ENCODE measurements around the gene AFAP1. TPM values are rescaled to one million over a fixed set of nuclear protein-coding genes. Genes with fewer than 3 reads are reported as not detected.

AFAP1 gene
- total RNA-seq, 1 experiment from 2014 or later: 27.6 TPM

DNA sequence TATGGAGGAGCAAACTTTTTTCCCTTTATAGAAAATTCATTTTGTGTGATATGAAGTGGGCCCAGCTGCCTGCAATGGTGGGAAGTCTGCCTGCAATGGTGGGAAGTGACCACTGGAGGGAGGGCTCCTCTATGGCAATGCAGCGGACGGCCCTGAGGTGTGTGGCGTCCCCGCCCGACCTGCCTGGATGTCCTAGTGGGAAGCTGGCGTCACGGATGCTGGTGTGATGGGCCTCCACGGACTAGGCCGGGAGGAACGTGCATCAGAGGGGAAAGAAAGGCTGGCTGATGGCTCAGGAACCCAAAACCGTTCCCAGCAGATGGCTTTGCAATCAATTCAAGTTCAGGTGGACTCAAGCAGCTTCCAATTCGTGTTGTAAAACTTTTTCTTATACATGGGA is 177.9 kb downstream of the AFAP1 start:
- no TSS peak for BruUV-seq (replicated peaks)
- Mint-ChIP-seq H3K4me3 (ENCODE audit: unreplicated experiment) (no peak overlapping the region), H3K9me3 (ENCODE audit: unreplicated experiment) (no peaks in the 10 kb centered on the region), H3K27me3 (ENCODE audit: insufficient read depth, unreplicated experiment) (no peaks in the 10 kb centered on the region), H3K4me1 (ENCODE audit: low read depth, unreplicated experiment) (no peaks in the 10 kb centered on the region), H3K27ac (ENCODE audit: unreplicated experiment) (peak overlapping the region; percentile 42), H3K36me3 (ENCODE audit: insufficient read depth, unreplicated experiment) (peaks cover 47% of the 10 kb centered on the region)
- ChIA-PET POLR2A (no interaction called here), CTCF (interaction anchor here (0.8 to 1.8 kb wide), 3 partner anchors 11 to 41 kb away, joined by 3 to 16 read pairs (median 4); no protein-coding TSS in a partner anchor)
- Histone ChIP-seq H3K36me3 (ENCODE audit: control insufficient read depth, insufficient read depth, low read length) (no peaks in the 10 kb centered on the region; the same call in 1 of the 2 replicates), H3K4me3 (ENCODE audit: low read depth, low read length) (no peak overlapping the region), H3K9me3 (no peaks in the 10 kb centered on the region), H3K4me1 (peaks cover 17% of the 10 kb centered on the region), H3K27me3 (replicated peaks; ENCODE audit: control insufficient read depth, insufficient read depth, low read length) (no peaks in the 10 kb centered on the region)
- intact Hi-C loops (cut with micrococcal nuclease; ENCODE audit: unreplicated experiment): loop anchor here (1.0 kb wide), 3 partner anchors 11 to 226 kb away; no protein-coding TSS in a partner anchor
- peak; percentile 62 to 72 for DNase-seq
- TF ChIP-seq, protein P1, sequence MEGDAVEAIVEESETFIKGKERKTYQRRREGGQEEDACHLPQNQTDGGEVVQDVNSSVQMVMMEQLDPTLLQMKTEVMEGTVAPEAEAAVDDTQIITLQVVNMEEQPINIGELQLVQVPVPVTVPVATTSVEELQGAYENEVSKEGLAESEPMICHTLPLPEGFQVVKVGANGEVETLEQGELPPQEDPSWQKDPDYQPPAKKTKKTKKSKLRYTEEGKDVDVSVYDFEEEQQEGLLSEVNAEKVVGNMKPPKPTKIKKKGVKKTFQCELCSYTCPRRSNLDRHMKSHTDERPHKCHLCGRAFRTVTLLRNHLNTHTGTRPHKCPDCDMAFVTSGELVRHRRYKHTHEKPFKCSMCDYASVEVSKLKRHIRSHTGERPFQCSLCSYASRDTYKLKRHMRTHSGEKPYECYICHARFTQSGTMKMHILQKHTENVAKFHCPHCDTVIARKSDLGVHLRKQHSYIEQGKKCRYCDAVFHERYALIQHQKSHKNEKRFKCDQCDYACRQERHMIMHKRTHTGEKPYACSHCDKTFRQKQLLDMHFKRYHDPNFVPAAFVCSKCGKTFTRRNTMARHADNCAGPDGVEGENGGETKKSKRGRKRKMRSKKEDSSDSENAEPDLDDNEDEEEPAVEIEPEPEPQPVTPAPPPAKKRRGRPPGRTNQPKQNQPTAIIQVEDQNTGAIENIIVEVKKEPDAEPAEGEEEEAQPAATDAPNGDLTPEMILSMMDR (IDR thresholded peaks at IDR 0.05; ENCODE audit: insufficient read depth in 1 of 2, low read depth in 1 of 2, low read length in 1 of 2, severe bottlenecking in 1 of 2, unreplicated experiment in 1 of 2): peak; percentile 61 to 67

DNA sequence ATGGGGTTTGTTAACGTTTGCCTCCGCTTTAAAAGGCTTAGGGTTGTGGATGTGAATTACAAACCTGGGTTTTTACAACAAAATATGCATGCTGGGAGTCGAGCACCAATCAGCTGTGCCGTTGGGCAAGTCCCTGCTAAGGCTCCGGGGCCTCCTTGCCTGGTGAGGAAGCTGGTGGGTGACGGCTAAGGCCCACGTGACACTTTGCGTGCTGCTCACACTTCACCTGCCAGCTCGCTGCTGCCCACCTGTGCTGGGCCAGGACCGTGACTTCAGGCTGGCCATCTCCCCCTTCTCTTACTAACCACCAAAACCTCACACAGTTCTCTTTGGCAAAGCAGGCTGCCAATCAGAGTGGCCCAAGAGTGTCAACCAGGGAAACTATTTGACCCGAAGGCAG is 178.3 kb downstream of the AFAP1 start:
- intact Hi-C loops (cut with micrococcal nuclease; ENCODE audit: unreplicated experiment): loop anchor here (1.0 kb wide), 2 partner anchors 41 to 226 kb away; no protein-coding TSS in a partner anchor
- no peak overlapping the region for H3K4me3 ChIP-seq (ENCODE audit: low read depth, low read length)
- ChIA-PET CTCF (interaction anchor here (0.8 to 1.8 kb wide), 3 partner anchors 10 to 41 kb away, joined by 3 to 16 read pairs (median 4); no protein-coding TSS in a partner anchor), POLR2A (no interaction called here)
- TF ChIP-seq, protein P1 (IDR thresholded peaks at IDR 0.05; ENCODE audit: insufficient read depth in 1 of 2, low read depth in 1 of 2, low read length in 1 of 2, severe bottlenecking in 1 of 2, unreplicated experiment in 1 of 2): no peak
- H3K4me3 Mint-ChIP-seq (ENCODE audit: unreplicated experiment): no peak overlapping the region
- no peaks in the 10 kb centered on the region for H3K27me3 Mint-ChIP-seq (ENCODE audit: insufficient read depth, unreplicated experiment)
- H3K36me3 Mint-ChIP-seq (ENCODE audit: insufficient read depth, unreplicated experiment): peaks cover 47% of the 10 kb centered on the region
- H3K27me3 ChIP-seq (replicated peaks; ENCODE audit: control insufficient read depth, insufficient read depth, low read length): no peaks in the 10 kb centered on the region
- H3K4me1 Mint-ChIP-seq (ENCODE audit: low read depth, unreplicated experiment): no peaks in the 10 kb centered on the region
- DNase-seq: no peak
- no peaks in the 10 kb centered on the region for H3K9me3 ChIP-seq
- no peaks in the 10 kb centered on the region; the same call in 1 of the 2 replicates for H3K36me3 ChIP-seq (ENCODE audit: control insufficient read depth, insufficient read depth, low read length)
- H3K9me3 Mint-ChIP-seq (ENCODE audit: unreplicated experiment): no peaks in the 10 kb centered on the region
- peaks cover 17% of the 10 kb centered on the region for H3K4me1 ChIP-seq
- H3K27ac Mint-ChIP-seq (ENCODE audit: unreplicated experiment): peak overlapping the region; percentile 42
- BruUV-seq (replicated peaks): no TSS peak

GRCh38 chr4:7760706-7761105 is 179.0 kb downstream of the AFAP1 start:
- Histone ChIP-seq H3K36me3 (ENCODE audit: control insufficient read depth, insufficient read depth, low read length) (no peaks in the 10 kb centered on the region; the same call in 1 of the 2 replicates), H3K4me1 (peaks cover 17% of the 10 kb centered on the region), H3K27me3 (replicated peaks; ENCODE audit: control insufficient read depth, insufficient read depth, low read length) (no peaks in the 10 kb centered on the region), H3K4me3 (ENCODE audit: low read depth, low read length) (no peak overlapping the region), H3K9me3 (no peaks in the 10 kb centered on the region)
- peaks cover 48% of the 10 kb centered on the region for H3K36me3 Mint-ChIP-seq (ENCODE audit: insufficient read depth, unreplicated experiment)
- POLR2A ChIA-PET: no interaction called here
- H3K27me3 Mint-ChIP-seq (ENCODE audit: insufficient read depth, unreplicated experiment): no peaks in the 10 kb centered on the region
- TF ChIP-seq, protein P1 (IDR thresholded peaks at IDR 0.05; ENCODE audit: insufficient read depth in 1 of 2, low read depth in 1 of 2, low read length in 1 of 2, severe bottlenecking in 1 of 2, unreplicated experiment in 1 of 2): no peak
- intact Hi-C loops (cut with micrococcal nuclease; ENCODE audit: unreplicated experiment): loop anchor here (1.0 kb wide), 2 partner anchors 42 to 227 kb away; no protein-coding TSS in a partner anchor
- no peaks in the 10 kb centered on the region for H3K9me3 Mint-ChIP-seq (ENCODE audit: unreplicated experiment)
- CTCF ChIA-PET: no interaction called here
- no TSS peak for BruUV-seq (replicated peaks)
- H3K4me1 Mint-ChIP-seq (ENCODE audit: low read depth, unreplicated experiment): no peaks in the 10 kb centered on the region
- H3K4me3 Mint-ChIP-seq (ENCODE audit: unreplicated experiment): no peak overlapping the region
- no peak overlapping the region for H3K27ac Mint-ChIP-seq (ENCODE audit: unreplicated experiment)
- DNase-seq: no peak

Measured in Caco-2 (cell line).